ENCODE data around the gene MGAT5B. TPM values are rescaled to one million over a fixed set of nuclear protein-coding genes. Genes with fewer than 3 reads are reported as not detected.

Gene MGAT5B
- total and polyA plus RNA-seq, 2 of the 13 experiments (the other 11 are each of a cell fraction or from before 2014, with no cell fraction given), result 0.07 to 0.13 TPM

- TF ChIP-seq EED (CRISPR knock-in tag; IDR thresholded peaks at IDR 0.05) (no peak), MAFK (conservative IDR thresholded peaks at IDR 0.05 in 1 of 2, IDR thresholded peaks at IDR 0.05 in 1 of 2; ENCODE audit: low read length in 2 of 2) (peak in 1 of 2 experiments; percentile 19; a peak in 1 of 4 replicates)
- Histone ChIP-seq H3K36me3 (replicated peaks in 1 of 2; ENCODE audit: control insufficient read depth in 1 of 2, insufficient read depth in 2 of 2, low read length in 2 of 2) (no peaks in the 10 kb centered on the region), H3K27me3 (ENCODE audit: control insufficient read depth in 1 of 2, insufficient read depth in 2 of 2, low read length in 2 of 2) (peaks cover 15 to 80% of the 10 kb centered on the region in 2 experiments), H4K20me1 (ENCODE audit: insufficient read depth, low read length) (peaks cover 3% of the 10 kb centered on the region; the same call in 1 of the 2 replicates), H3K27ac (ENCODE audit: extremely low read length, insufficient read depth, low read length) (no peak overlapping the region), H3K4me3 (replicated peaks in 1 of 3; ENCODE audit: insufficient read depth in 1 of 3, low read depth in 2 of 3, low read length in 3 of 3) (no peak overlapping the region), H3K4me1 (ENCODE audit: insufficient read depth, low read length) (peaks cover 6% of the 10 kb centered on the region; the same call in 1 of the 2 replicates), H2AFZ (ENCODE audit: low read length) (no peak overlapping the region), H3K4me2 (ENCODE audit: low read depth, low read length) (no peak overlapping the region), H3K79me2 (ENCODE audit: insufficient read depth, low read length) (no peaks in the 10 kb centered on the region), H3K9me3 (ENCODE audit: low read length) (no peaks in the 10 kb centered on the region), H3K9ac (ENCODE audit: insufficient read depth, low read depth, low read length) (no peak overlapping the region)
- no peak for FAIRE-seq
- CTCF ChIA-PET (ENCODE audit: low intra/inter-chr PET ratio, low total read pairs), result no interaction called here
- POLR2A ChIA-PET, result no interaction called here
- intact Hi-C loops (cut with micrococcal nuclease; ENCODE audit: unreplicated experiment), result no loop called here
- 33% methylated on average over 12 of the region's 12 CpGs for WGBS (ENCODE audit: low lambda C conversion rate)
- ATAC-seq, result no peak
- DNase-seq (ENCODE audit: low spot score), result no peak
- in situ Hi-C loops (cut with HindIII; ENCODE audit: extremely low pct_ligation_motif_present, low pct_unique_long_range_greater_than_20kb), result loop anchor here (25.0 kb wide), 1 partner anchor 375 kb away; no protein-coding TSS in a partner anchor
- no TSS peak for BruUV-seq (replicated peaks)
Measured at GRCh38 chr17:76862494-76862893, 5.7 kb upstream of the MGAT5B start.

- ATAC-seq, result no peak
- Histone ChIP-seq H3K9me3 (ENCODE audit: low read length) (no peaks in the 10 kb centered on the region), H3K4me2 (ENCODE audit: low read depth, low read length) (no peak overlapping the region), H3K36me3 (replicated peaks in 1 of 2; ENCODE audit: control insufficient read depth in 1 of 2, insufficient read depth in 2 of 2, low read length in 2 of 2) (no peaks in the 10 kb centered on the region), H3K79me2 (ENCODE audit: insufficient read depth, low read length) (no peaks in the 10 kb centered on the region), H3K4me3 (replicated peaks in 1 of 3; ENCODE audit: insufficient read depth in 1 of 3, low read depth in 2 of 3, low read length in 3 of 3) (no peak overlapping the region), H3K27ac (ENCODE audit: extremely low read length, insufficient read depth, low read length) (no peak overlapping the region), H2AFZ (ENCODE audit: low read length) (no peak overlapping the region), H3K27me3 (ENCODE audit: control insufficient read depth in 1 of 2, insufficient read depth in 2 of 2, low read length in 2 of 2) (peaks cover 21 to 79% of the 10 kb centered on the region in 2 experiments), H4K20me1 (ENCODE audit: insufficient read depth, low read length) (peaks cover 3% of the 10 kb centered on the region; the same call in 1 of the 2 replicates), H3K4me1 (ENCODE audit: insufficient read depth, low read length) (peaks cover 6% of the 10 kb centered on the region; the same call in 1 of the 2 replicates), H3K9ac (ENCODE audit: insufficient read depth, low read depth, low read length) (no peak overlapping the region)
- CTCF ChIA-PET (ENCODE audit: low intra/inter-chr PET ratio, low total read pairs), result no interaction called here
- in situ Hi-C loops (cut with HindIII; ENCODE audit: extremely low pct_ligation_motif_present, low pct_unique_long_range_greater_than_20kb) (loop anchor here (25.0 kb wide), 1 partner anchor 373 kb away; no protein-coding TSS in a partner anchor), intact Hi-C loops (cut with micrococcal nuclease; ENCODE audit: unreplicated experiment) (no loop called here)
- BruUV-seq (replicated peaks), result no TSS peak
- 16% methylated on average over 7 of the region's 7 CpGs for WGBS (ENCODE audit: low lambda C conversion rate)
- FAIRE-seq, result no peak
- POLR2A ChIA-PET, result no interaction called here
- no peak for DNase-seq (ENCODE audit: low spot score)
- TF ChIP-seq GMEB2 (CRISPR knock-in tag; IDR thresholded peaks at IDR 0.05; ENCODE audit: low read depth) (no peak), IRX3 (CRISPR knock-in tag; IDR thresholded peaks at IDR 0.05; ENCODE audit: borderline replicate concordance, low read depth) (no peak), KLF15 (CRISPR knock-in tag; IDR thresholded peaks at IDR 0.05; ENCODE audit: borderline replicate concordance) (no peak), TRIM24 (CRISPR knock-in tag; IDR thresholded peaks at IDR 0.05) (no peak), ZHX2 (IDR thresholded peaks at IDR 0.05; ENCODE audit: low read depth) (no peak), ZHX2 (CRISPR knock-in tag; IDR thresholded peaks at IDR 0.05; ENCODE audit: borderline replicate concordance) (no peak), ZNF331 (CRISPR knock-in tag; IDR thresholded peaks at IDR 0.05) (no peak), MAFF (IDR thresholded peaks at IDR 0.05; ENCODE audit: low read depth, low read length) (peak; percentile 7; the same call in 1 of the 2 replicates)
Measured at GRCh38 chr17:76864024-76864423, 4.2 kb upstream of the MGAT5B start.

Data from HepG2 (cell line).